K562 (cell line): ENCODE measurements around the gene NCCRP1. TPM values are rescaled to one million over a fixed set of nuclear protein-coding genes. Genes with fewer than 3 reads are reported as not detected.
"Not testable (repeated sequence)": the region's sequence is repeated elsewhere in the genome, so short reads cannot be mapped to it uniquely, and the experiment has no call there.

Source experiments
- ATAC-seq: fragments of 200-7000 bp; cut with Tn5 transposase; 3 replicates; pipeline ENCODE4 v1.9.1; 2020; ENCODE audit warnings: moderate library complexity
- BruUV-seq: library from RNA; stranded (reverse); fragments of 400-500 nt; replicated peaks from 2 replicates; lab custom pipeline; 2021; lab: Mats Ljungman, UMichigan
- CTCF ChIA-PET: fragments of 300-600 bp; formaldehyde crosslinking; extraction: SDS; loops from one replicate; lab custom pipeline; 2021; ENCODE audit warnings: low intra/inter-chr PET ratio; lab: Yijun Ruan, JAX
- POLR2A ChIA-PET: fragments of 300-600, 350-650 bp; sonication (Branson Sonifier 250); formaldehyde crosslinking; extraction: SDS; loops from one replicate; lab custom pipeline; 2021; ENCODE audit warnings: antibody characterized with exemption, inconsistent platforms; lab: Yijun Ruan, JAX
- DNase-seq, 4 experiments: peaks; one replicate each; pipeline versions ENCODE4 v3.0.0 to v3.0.0-alpha.2; 2011 to 2018; ENCODE audit warnings: low spot score in 3 of 4, mixed read lengths in 3 of 4; ENCODE audit errors: extremely low read depth in 1 of 4
- FAIRE-seq: peaks from 2 replicates; lab custom pipeline; 2011; peaks lifted over from hg19 to GRCh38; lab: Jason Lieb, UNC
- H2AFZ ChIP-seq: 2 replicates; pipeline ENCODE4 v1.6.0; 2011; ENCODE audit warnings: low read depth, low read length, control low read depth, inconsistent platforms
- H3K27ac ChIP-seq: fragments of 200-600 bp; 3 replicates; pipeline ENCODE4 v1.8.0; 2011; ENCODE audit warnings: low read depth, mild to moderate bottlenecking, control low read depth, inconsistent platforms, low read length, moderate library complexity, mixed read lengths; ENCODE audit errors: extremely low read depth
- H3K27me3 ChIP-seq, 2 experiments: fragments of 300-600 bp in 1 of 2; 2 replicates in 1 of 2; 3 replicates in 1 of 2; pipeline versions ENCODE4 v1.6.0 to v1.8.0; 2011; ENCODE audit warnings: inconsistent platforms in 2 of 2, low read length in 2 of 2, mild to moderate bottlenecking in 1 of 2, mixed read lengths in 1 of 2, moderate library complexity in 1 of 2; ENCODE audit not compliant: control insufficient read depth in 2 of 2, insufficient read depth in 2 of 2
- H3K36me3 ChIP-seq: fragments of 300-600 bp; 3 replicates; pipeline ENCODE4 v1.8.0; 2011; ENCODE audit warnings: mild to moderate bottlenecking, low read length, inconsistent platforms; ENCODE audit not compliant: control insufficient read depth, insufficient read depth
- H3K4me1 ChIP-seq, 2 experiments: fragments of 200-600 bp in 1 of 2; replicated peaks in 1 of 2; 2 replicates in 1 of 2; 3 replicates in 1 of 2; pipeline versions ENCODE4 v1.5.1 to v1.8.0; 2011; ENCODE audit warnings: inconsistent platforms in 2 of 2, low read length in 2 of 2, mild to moderate bottlenecking in 1 of 2, mixed read lengths in 1 of 2, moderate library complexity in 1 of 2; ENCODE audit not compliant: control insufficient read depth in 2 of 2, insufficient read depth in 2 of 2
- H3K4me2 ChIP-seq: 2 replicates; pipeline ENCODE4 v1.6.1; 2011; ENCODE audit warnings: low read length, control low read depth, inconsistent platforms, mixed read lengths; ENCODE audit not compliant: insufficient read depth
- H3K4me3 ChIP-seq: fragments of 200-600 bp; sonication (generic), shearing (Covaris generic); 2 replicates; pipeline ENCODE4 v1.5.1; 2016; ENCODE audit warnings: control low read depth, inconsistent platforms
- H3K79me2 ChIP-seq: fragments of 200-600 bp; 3 replicates; pipeline ENCODE4 v1.8.0; 2011; ENCODE audit warnings: low read length, inconsistent platforms; ENCODE audit not compliant: control insufficient read depth, insufficient read depth
- H3K9ac ChIP-seq, 2 experiments: 2 replicates each; pipeline versions ENCODE4 v1.6.0 to v1.6.1; 2011; ENCODE audit warnings: low read depth in 2 of 2, low read length in 2 of 2, control low read depth in 1 of 2, inconsistent platforms in 1 of 2, mild to moderate bottlenecking in 1 of 2, mixed read lengths in 1 of 2; ENCODE audit not compliant: insufficient read depth in 1 of 2
- H3K9me1 ChIP-seq: one replicate; pipeline ENCODE4 v1.6.0; 2011; ENCODE audit warnings: inconsistent platforms, mild to moderate bottlenecking, low read length, moderate library complexity; ENCODE audit not compliant: control insufficient read depth, insufficient read depth
- H3K9me3 ChIP-seq: replicated peaks from 2 replicates; pipeline ENCODE4 v1.5.1; 2011; ENCODE audit warnings: low read depth, low read length, inconsistent platforms; ENCODE audit not compliant: control insufficient read depth, insufficient read depth
- H4K20me1 ChIP-seq: replicated peaks from 2 replicates; pipeline ENCODE4 v1.6.1; 2011; ENCODE audit warnings: low read length, inconsistent platforms, mixed read lengths; ENCODE audit not compliant: control insufficient read depth, insufficient read depth
- ADNP ChIP-seq: fragments of 200-800 bp; sonication (Bioruptor generic); IDR thresholded peaks from 2 replicates; pipeline ENCODE4 v1.6.1; 2016; ENCODE audit warnings: missing genetic modification characterization, missing compliant biosample characterization
- CTCF ChIP-seq, 3 experiments: IDR thresholded peaks in 2 of 3; conservative IDR thresholded peaks in 1 of 3; 2 replicates each; pipeline ENCODE4 v1.5.1; 2011 to 2012; ENCODE audit warnings: low read length in 3 of 3, mild to moderate bottlenecking in 3 of 3, control low read depth in 2 of 3, improper control_type of control experiment in 1 of 3, inconsistent platforms in 1 of 3, low read depth in 1 of 3, mixed read lengths in 1 of 3, moderate library complexity in 1 of 3; ENCODE audit not compliant: insufficient read depth in 2 of 3
- RAD21 ChIP-seq, 2 experiments: fragments of 250-450 bp in 1 of 2; fragments of 450-650 bp in 1 of 2; sonication (Bioruptor Pico) in 1 of 2; formaldehyde crosslinking in 1 of 2; IDR thresholded peaks in 1 of 2; conservative IDR thresholded peaks in 1 of 2; 2 replicates each; pipeline versions ENCODE4 v1.4.0 to v1.8.0; 2020 to 2022; ENCODE audit warnings: mild to moderate bottlenecking in 2 of 2, moderate library complexity in 1 of 2
- REST ChIP-seq, 2 experiments: fragments of 450-650 bp; formaldehyde crosslinking in 1 of 2; IDR thresholded peaks; 2 replicates each; pipeline versions ENCODE4 v1.4.0 to v1.6.1; 2014 to 2020; ENCODE audit warnings: mild to moderate bottlenecking in 2 of 2, borderline replicate concordance in 1 of 2, low read depth in 1 of 2
- WGBS: fragments of 100-300 bp; shearing (Covaris generic); methylation state at CpG from one replicate; pipeline ENCODE4 v1.1.6; 2016; ENCODE audit warnings: low coverage, mixed read lengths; ENCODE audit not compliant: insufficient coverage; ENCODE audit errors: missing lambda C conversion rate; 5-methylcytosine and 5-hydroxymethylcytosine counted together
- in situ Hi-C: fragments of 300-500 bp; cut with MboI; formaldehyde crosslinking; loops from 4 replicates; pipeline ENCODE4 v1.15.0; 2018; ENCODE audit warnings: inconsistent platforms, mixed read lengths
- intact Hi-C: fragments of 100-400 bp; cut with micrococcal nuclease; formaldehyde crosslinking; loops from 2 replicates; pipeline ENCODE4 v1.14.2; 2022
- polyA plus RNA-seq, 8 experiments: library from polyadenylated mRNA; depleted of rRNA in 4 of 8; stranded (reverse) in 5 of 8; unstranded in 3 of 8; fragments of >200 nt; fragmentation: Nextera tagmentation in 2 of 8; fragmentation: Illumina TruSeq in 1 of 8; extraction: Ambion mirVana in 2 of 8; extraction: Trizol in 1 of 8; gene quantifications; 2 replicates each; pipeline versions ENCODE4 v1.2.1 to v1.2.3, GENCODE V29; 2011 to 2014; ENCODE audit warnings: inconsistent platforms in 1 of 8, missing spikeins in 1 of 8
- total RNA-seq, 7 experiments: library from RNA; depleted of rRNA in 6 of 7; stranded (reverse); fragments of >200 nt in 6 of 7; fragmentation: Illumina TruSeq in 2 of 7; extraction: Trizol in 2 of 7; gene quantifications; 2 replicates each; pipeline versions ENCODE4 v1.2.1 to v1.2.3, GENCODE V29; 2011 to 2021; ENCODE audit warnings: low replicate concordance in 1 of 7

The NCCRP1 gene
- total and polyA plus RNA-seq, 9 of the 15 experiments (the other 6 are each of a cell fraction or from before 2014, with no cell fraction given) = 0.05 TPM; not detected in 8

GRCh38 chr19:39219108-39219507, 22.3 kb downstream of the NCCRP1 start:
- H3K4me1 ChIP-seq; in situ Hi-C loops; BruUV-seq; H3K4me2 ChIP-seq; H3K9me3 ChIP-seq; H2AFZ ChIP-seq; H3K79me2 ChIP-seq; H4K20me1 ChIP-seq; DNase-seq; H3K27ac ChIP-seq; ATAC-seq; H3K36me3 ChIP-seq; TF ChIP-seq REST (CRISPR knock-in tag; IDR thresholded peaks at IDR 0.05; ENCODE audit: low read depth): not testable (repeated sequence)
- POLR2A ChIA-PET = interaction anchor here (0.6 kb wide), 2 partner anchors 49 to 96 kb away, joined by 4 read pairs; no protein-coding TSS in a partner anchor
- WGBS = under 1% methylated on average over 10 of the region's 10 CpGs
- H3K27me3 ChIP-seq = peaks cover 0 to 18% of the 10 kb centered on the region in 2 experiments; a peak in 3 of 5 replicates
- CTCF ChIA-PET = interaction anchor here (1.0 kb wide), 1 partner anchor 193 kb away, joined by 4 read pairs; the partner anchor contains the start of gene PLEKHG2
- TF ChIP-seq ADNP (tag) (0 out of 2 replicates have a peak, but pooled peaks have one; percentile 23), RAD21 (CRISPR knock-in tag; conservative IDR thresholded peaks at IDR 0.05 in 1 of 2, IDR thresholded peaks at IDR 0.05 in 1 of 2) (peak in 1 of 2 experiments; percentile 28; a peak in 2 of 4 replicates), CTCF (IDR thresholded peaks at IDR 0.05 in 2 of 3, conservative IDR thresholded peaks at IDR 0.05 in 1 of 3; ENCODE audit: insufficient read depth in 2 of 3, low read depth in 1 of 3, low read length in 3 of 3) (peak in 2 of 3 experiments; percentile 7 to 33; a peak in 1 of 6 replicates), REST (IDR thresholded peaks at IDR 0.05; ENCODE audit: borderline replicate concordance) (peak; percentile 34; the same call in 1 of the 2 replicates)
- TF ChIP-seq, all 486 proteins: peak for 4; not testable (repeated sequence) for 482
- H3K9me1 ChIP-seq, H3K9ac ChIP-seq, FAIRE-seq, intact Hi-C loops, H3K4me3 ChIP-seq: not testable (repeated sequence)
